ENCODE measurements around the gene EBPL. TPM values are rescaled to one million over a fixed set of nuclear protein-coding genes. Genes with fewer than 3 reads are reported as not detected.

The EBPL gene
- total RNA-seq, 4 donors from 2014 or later: 38.2 to 130 (median 87.0) TPM

- Histone ChIP-seq H3K27me3 (no peaks in the 10 kb centered on the region), H3K4me3 (no peak overlapping the region), H3K27ac (no peak overlapping the region), H3K4me1 (peaks cover 6% of the 10 kb centered on the region), H3K9me3 (no peaks in the 10 kb centered on the region), H3K36me3 (no peaks in the 10 kb centered on the region)
- whole genome bisulfite sequencing: 90% methylated on average over 2 of the region's 2 CpGs
- DNase-seq (ENCODE audit: low spot score in 2 of 2): no peak
- TF ChIP-seq POLR2A (IDR thresholded peaks at IDR 0.05) (no peak), CTCF (IDR thresholded peaks at IDR 0.05) (no peak), EP300 (IDR thresholded peaks at IDR 0.05) (no peak), POLR2AphosphoS5 (IDR thresholded peaks at IDR 0.05) (no peak)
Observed at GRCh38 chr13:49638744-49639072, 52.6 kb downstream of the EBPL start.

DNA sequence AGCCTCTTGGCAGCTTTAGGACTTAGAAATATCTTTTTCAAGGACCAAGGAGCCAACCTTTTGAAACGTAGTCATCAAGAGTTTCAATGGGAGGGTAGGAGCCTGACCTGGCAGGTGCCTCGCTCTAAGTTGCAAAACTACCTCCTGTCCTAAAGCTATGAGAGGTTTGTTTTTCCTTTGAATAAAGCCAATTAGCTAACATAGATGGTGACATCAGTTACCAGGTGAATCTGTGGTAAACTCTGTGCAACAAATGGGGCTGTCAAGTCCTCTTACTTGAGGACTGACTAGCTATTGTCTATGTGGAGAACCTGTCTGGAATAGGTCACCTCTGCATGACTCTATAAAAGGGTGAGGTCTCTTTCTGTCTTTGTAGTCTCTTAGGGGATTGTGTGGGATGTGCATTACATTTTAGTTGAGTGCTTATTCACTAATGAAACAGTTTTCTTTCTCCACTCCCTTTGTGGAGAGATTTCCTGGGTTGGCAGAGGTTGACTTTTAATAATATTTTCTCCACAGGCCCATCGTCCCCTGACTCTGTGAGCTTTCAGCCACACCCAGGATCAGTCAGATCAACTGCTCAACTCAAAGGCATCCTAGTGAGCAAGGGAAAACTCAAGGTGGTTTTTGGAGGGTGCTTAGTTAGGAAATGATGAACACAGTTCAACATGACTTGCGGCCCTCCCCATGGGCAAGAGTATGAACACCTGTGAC is 53.1 kb downstream of the EBPL start:
- Histone ChIP-seq H3K36me3 (no peaks in the 10 kb centered on the region), H3K27me3 (no peaks in the 10 kb centered on the region), H3K4me3 (no peak overlapping the region), H3K27ac (no peak overlapping the region), H3K9me3 (no peaks in the 10 kb centered on the region), H3K4me1 (peaks cover 6% of the 10 kb centered on the region)
- TF ChIP-seq POLR2AphosphoS5 (IDR thresholded peaks at IDR 0.05) (no peak), CTCF (IDR thresholded peaks at IDR 0.05) (no peak), EP300 (IDR thresholded peaks at IDR 0.05) (no peak), POLR2A (IDR thresholded peaks at IDR 0.05) (no peak)
- DNase-seq (ENCODE audit: low spot score in 2 of 2): no peak
- WGBS: 87% methylated on average over 4 of the region's 4 CpGs

DNA sequence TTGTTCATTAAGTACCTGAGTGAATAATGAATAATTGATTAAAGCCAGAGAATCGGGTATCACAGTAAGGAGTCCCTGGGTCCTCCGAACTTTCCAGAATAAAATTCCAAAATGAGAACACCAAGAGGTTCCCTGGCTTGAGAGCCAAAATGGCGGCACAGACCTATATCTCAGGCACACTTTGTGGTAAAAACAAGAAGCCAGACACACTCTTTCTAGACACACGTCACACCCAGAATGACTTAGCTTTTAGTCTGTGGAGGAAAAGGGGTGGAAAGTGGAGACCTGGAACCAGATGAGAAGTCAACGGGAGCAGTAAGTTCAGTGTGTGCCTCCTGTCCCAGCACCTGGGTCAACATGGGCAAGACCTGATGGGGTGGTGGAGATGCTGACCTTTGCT is 54.6 kb downstream of the EBPL start:
- Histone ChIP-seq H3K4me3 (no peak overlapping the region), H3K36me3 (no peaks in the 10 kb centered on the region), H3K4me1 (no peaks in the 10 kb centered on the region), H3K9me3 (no peaks in the 10 kb centered on the region), H3K27me3 (no peaks in the 10 kb centered on the region), H3K27ac (no peak overlapping the region)
- WGBS: 97% methylated on average over 5 of the region's 5 CpGs
- TF ChIP-seq CTCF (IDR thresholded peaks at IDR 0.05): no peak
- no peak for TF ChIP-seq POLR2A (IDR thresholded peaks at IDR 0.05)
- TF ChIP-seq POLR2AphosphoS5 (IDR thresholded peaks at IDR 0.05): no peak
- no peak for TF ChIP-seq EP300 (IDR thresholded peaks at IDR 0.05)
- no peak for DNase-seq (ENCODE audit: low spot score in 2 of 2)

- DNase-seq (ENCODE audit: low spot score in 2 of 2): no peak
- TF ChIP-seq POLR2AphosphoS5 (IDR thresholded peaks at IDR 0.05) (no peak), EP300 (IDR thresholded peaks at IDR 0.05) (no peak), POLR2A (IDR thresholded peaks at IDR 0.05) (no peak), CTCF (IDR thresholded peaks at IDR 0.05) (no peak)
- H3K27ac ChIP-seq: no peak overlapping the region
Observed at GRCh38 chr13:49635599-49636433, 55.5 kb downstream of the EBPL start.

GRCh38 chr13:49633710-49634109 is 57.6 kb downstream of the EBPL start:
- Histone ChIP-seq H3K36me3 (no peaks in the 10 kb centered on the region), H3K4me1 (no peaks in the 10 kb centered on the region), H3K27me3 (no peaks in the 10 kb centered on the region), H3K4me3 (no peak overlapping the region), H3K9me3 (no peaks in the 10 kb centered on the region), H3K27ac (no peak overlapping the region)
- no peak for DNase-seq (ENCODE audit: low spot score in 2 of 2)
- TF ChIP-seq CTCF (IDR thresholded peaks at IDR 0.05): no peak
- no peak for TF ChIP-seq POLR2A (IDR thresholded peaks at IDR 0.05)
- no peak for TF ChIP-seq POLR2AphosphoS5 (IDR thresholded peaks at IDR 0.05)
- no peak for TF ChIP-seq EP300 (IDR thresholded peaks at IDR 0.05)
- WGBS: 80% methylated on average over 4 of the region's 4 CpGs

More at GRCh38 chr13:49635599-49636433, 55.5 kb downstream of the EBPL start:
- Histone ChIP-seq H3K4me1 (no peaks in the 10 kb centered on the region), H3K27me3 (no peaks in the 10 kb centered on the region), H3K4me3 (no peak overlapping the region), H3K9me3 (no peaks in the 10 kb centered on the region), H3K36me3 (no peaks in the 10 kb centered on the region)
- WGBS: 71% methylated on average over 10 of the region's 10 CpGs
